NT2/D1 (cell line): Measurements from ENCODE around the gene NKAIN2.

ENCODE experiments used
- SUZ12 ChIP-seq: IDR thresholded peaks from 2 replicates; pipeline ENCODE4 v1.6.1; 2011; ENCODE audit not compliant: insufficient read length, insufficient read depth; ENCODE audit errors: extremely low read depth
- YY1 ChIP-seq: IDR thresholded peaks from 2 replicates; pipeline ENCODE4 v1.6.1; 2011; ENCODE audit not compliant: insufficient read length, insufficient read depth

DNA sequence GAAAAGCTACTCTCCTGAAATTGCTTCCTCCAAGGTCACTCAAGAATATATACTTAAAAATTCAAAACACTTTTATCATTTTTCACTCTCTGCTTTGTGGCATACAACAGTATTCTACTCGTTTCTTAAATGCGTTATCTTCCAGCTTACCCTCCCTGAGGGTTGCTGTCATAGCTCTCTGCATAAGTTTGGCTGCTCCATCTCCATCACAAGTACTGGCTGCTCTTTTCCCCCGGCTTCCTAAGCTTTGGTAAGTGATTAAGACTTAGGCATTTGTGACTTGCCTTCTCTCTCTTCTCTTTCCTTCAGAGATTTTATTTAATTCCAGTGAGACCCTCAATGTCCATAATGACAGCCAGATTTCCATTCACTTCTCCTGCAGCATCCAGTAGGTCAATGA, 128.3 kb downstream of the NKAIN2 start:
- TF ChIP-seq SUZ12, result no peak
- no peak for TF ChIP-seq YY1
